ENCODE measurements around the gene R3HDM4. TPM values are rescaled to one million over a fixed set of nuclear protein-coding genes. Genes with fewer than 3 reads are reported as not detected.

The R3HDM4 gene
- total RNA-seq (10 to 100 TPM; 31.6 to 69.2 TPM), polyA plus RNA-seq (100 to 1,000 TPM in 1 of 2 donors, 10 to 100 TPM in 1; 86.1 to 139 TPM)
- long read RNA-seq, donor 1, transcript R3HDM4-201 (8 exons, 1,815 nt), result major isoform, 9 of 10 reads
- long read RNA-seq, donor 1, partial matches to known transcripts, result 0 of 10 reads
- long read RNA-seq, donor 1, other reads (novel, unspliced or antisense), result 0 of 10 reads
- long read RNA-seq, donor 2, transcript R3HDM4-201 (8 exons, 1,815 nt), result major isoform, 5 of 5 reads
- long read RNA-seq, donor 2, partial matches to known transcripts, result 0 of 5 reads
- long read RNA-seq, donor 2, other reads (novel, unspliced or antisense), result 0 of 5 reads
- long read RNA-seq, donor 3, partial matches to known transcripts, result 0 of 4 reads
- long read RNA-seq, donor 3, other reads (novel, unspliced or antisense), result 0 of 4 reads
- long read RNA-seq, donor 4, transcript R3HDM4-201 (8 exons, 1,815 nt), result major isoform, 11 of 11 reads
- long read RNA-seq, donor 4, partial matches to known transcripts, result 0 of 11 reads
- long read RNA-seq, donor 4, other reads (novel, unspliced or antisense), result 0 of 11 reads
- long read RNA-seq, donor 5, transcript R3HDM4-201 (8 exons, 1,815 nt), result major isoform, 12 of 13 reads
- long read RNA-seq, donor 5, partial matches to known transcripts, result 0 of 13 reads
- long read RNA-seq, donor 5, other reads (novel, unspliced or antisense), result 0 of 13 reads

DNA sequence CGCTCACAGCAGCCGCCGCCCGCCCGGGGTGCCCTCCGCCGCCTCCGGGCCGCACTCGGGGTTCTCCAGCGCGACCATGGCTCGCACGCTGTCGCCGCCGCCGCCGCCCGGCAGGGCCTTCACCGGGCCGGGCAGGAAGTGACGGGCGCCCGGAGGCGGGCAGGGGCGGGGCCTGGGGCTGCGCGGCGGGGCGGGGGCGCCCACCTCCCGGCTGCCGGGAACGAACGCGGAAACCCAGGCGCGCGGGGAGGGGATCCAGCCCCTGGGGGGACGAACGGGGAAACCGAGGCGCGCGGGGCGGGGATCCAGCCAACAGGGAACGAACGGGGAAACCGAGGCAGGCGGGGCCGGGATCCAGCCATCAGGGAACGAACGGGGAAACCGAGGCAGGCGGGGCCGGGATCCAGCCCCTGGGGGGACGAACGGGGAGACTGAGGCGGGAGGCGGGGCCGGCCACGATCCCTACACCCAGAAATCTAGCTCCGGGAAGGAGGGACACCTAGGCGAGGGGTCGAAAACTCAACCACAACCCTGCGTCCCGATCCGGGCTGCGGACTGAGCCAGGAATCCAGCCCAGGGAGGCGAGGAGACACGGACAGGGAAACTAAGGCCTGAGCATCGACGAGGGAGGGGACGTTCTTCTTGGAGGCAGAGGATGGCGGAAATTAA is at the start of gene R3HDM4:
R3HDM4 (minus strand) TSS at position 140 of the 669 bp plus-strand sequence; CDS start at position 78, 62 bp downstream.
- H3K9me3 ChIP-seq (ENCODE audit: control insufficient read depth in 4 of 4, insufficient read depth in 3 of 4, low read length in 3 of 4), result no peaks in the 10 kb centered on the region
- H3K36me3 ChIP-seq (ENCODE audit: control insufficient read depth in 4 of 4, insufficient read depth in 4 of 4, low read length in 4 of 4), result no peaks in the 10 kb centered on the region
- H3K27ac ChIP-seq (ENCODE audit: low read depth in 1 of 2, low read length in 1 of 2), result peak within 1 kb of the TSS; percentile 71 to 95
- ATAC-seq (ENCODE audit: insufficient read depth, low FRiP score), result peak; percentile 65
- peak; percentile 68 to 83 (median 75) for DNase-seq
- 1% methylated on average over 52 to 76 of the region's 76 CpGs for WGBS, 2 donors
- H3K9ac ChIP-seq (ENCODE audit: insufficient read depth in 1 of 2, low read length in 2 of 2), result peak within 1 kb of the TSS; percentile 25 to 93
- peak within 1 kb of the TSS; percentile 88 for H3K4me3 ChIP-seq
- TF ChIP-seq, protein P1, sequence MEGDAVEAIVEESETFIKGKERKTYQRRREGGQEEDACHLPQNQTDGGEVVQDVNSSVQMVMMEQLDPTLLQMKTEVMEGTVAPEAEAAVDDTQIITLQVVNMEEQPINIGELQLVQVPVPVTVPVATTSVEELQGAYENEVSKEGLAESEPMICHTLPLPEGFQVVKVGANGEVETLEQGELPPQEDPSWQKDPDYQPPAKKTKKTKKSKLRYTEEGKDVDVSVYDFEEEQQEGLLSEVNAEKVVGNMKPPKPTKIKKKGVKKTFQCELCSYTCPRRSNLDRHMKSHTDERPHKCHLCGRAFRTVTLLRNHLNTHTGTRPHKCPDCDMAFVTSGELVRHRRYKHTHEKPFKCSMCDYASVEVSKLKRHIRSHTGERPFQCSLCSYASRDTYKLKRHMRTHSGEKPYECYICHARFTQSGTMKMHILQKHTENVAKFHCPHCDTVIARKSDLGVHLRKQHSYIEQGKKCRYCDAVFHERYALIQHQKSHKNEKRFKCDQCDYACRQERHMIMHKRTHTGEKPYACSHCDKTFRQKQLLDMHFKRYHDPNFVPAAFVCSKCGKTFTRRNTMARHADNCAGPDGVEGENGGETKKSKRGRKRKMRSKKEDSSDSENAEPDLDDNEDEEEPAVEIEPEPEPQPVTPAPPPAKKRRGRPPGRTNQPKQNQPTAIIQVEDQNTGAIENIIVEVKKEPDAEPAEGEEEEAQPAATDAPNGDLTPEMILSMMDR (IDR thresholded peaks at IDR 0.05; ENCODE audit: control extremely low read depth, extremely low read depth), result no peak
- H3K4me1 ChIP-seq (ENCODE audit: control insufficient read depth in 5 of 5, insufficient read depth in 5 of 5, low read length in 5 of 5), result peaks cover 0 to 15% (median 2%) of the 10 kb centered on the region in 5 donors
- peaks cover 6 to 8% (median 6%) of the 10 kb centered on the region in 3 donors for H3K27me3 ChIP-seq (ENCODE audit: control insufficient read depth in 3 of 3, insufficient read depth in 3 of 3, low read length in 2 of 3)

DNA sequence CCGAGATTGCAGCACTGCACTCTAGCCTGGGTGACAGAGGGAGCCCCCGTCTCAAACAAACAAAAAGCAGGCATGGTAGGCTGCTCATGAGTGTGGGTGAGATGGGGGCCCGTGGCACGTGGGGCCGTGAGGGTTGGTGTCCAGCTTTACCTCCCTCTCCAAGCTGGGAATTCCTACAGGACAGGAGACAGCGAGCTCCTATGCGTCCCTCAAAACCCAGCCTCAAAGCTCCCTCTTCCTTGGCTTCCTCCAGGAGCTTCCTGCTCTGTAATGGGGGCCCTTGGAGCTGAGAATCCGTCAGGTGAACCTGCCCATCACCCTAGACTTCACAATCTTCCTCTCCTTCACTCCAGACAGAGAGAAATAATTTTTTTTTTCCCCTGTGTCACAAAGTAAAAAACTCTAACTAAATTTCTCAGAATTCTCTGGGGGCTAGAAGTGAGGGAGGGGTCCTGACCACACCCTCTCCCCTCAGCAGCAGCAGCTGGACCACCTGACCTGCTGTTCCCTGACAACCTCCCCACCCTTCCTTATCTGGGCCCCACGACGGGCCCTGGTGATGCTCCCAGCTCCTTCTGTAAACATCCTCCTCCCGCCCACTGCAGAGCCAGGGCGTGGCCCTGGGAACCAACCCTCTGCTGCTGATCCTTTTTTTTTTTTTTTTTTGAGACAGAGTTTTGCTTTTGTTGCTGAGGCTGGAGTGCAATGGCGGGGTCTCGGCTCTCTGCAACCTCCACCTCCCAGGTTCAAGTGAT is 49.0 kb upstream of the R3HDM4 start:
- Histone ChIP-seq H3K27me3 (ENCODE audit: control insufficient read depth in 3 of 3, insufficient read depth in 3 of 3, low read length in 2 of 3) (no peaks in the 10 kb centered on the region), H3K9me3 (ENCODE audit: control insufficient read depth in 4 of 4, insufficient read depth in 3 of 4, low read length in 3 of 4) (peaks cover 0 to 2% (median under 1%) of the 10 kb centered on the region in 4 donors), H3K36me3 (ENCODE audit: control insufficient read depth in 4 of 4, insufficient read depth in 4 of 4, low read length in 4 of 4) (peaks cover 9 to 24% (median 19%) of the 10 kb centered on the region in 4 donors), H3K27ac (ENCODE audit: low read depth in 1 of 2, low read length in 1 of 2) (no peak overlapping the region), H3K4me1 (ENCODE audit: control insufficient read depth in 5 of 5, insufficient read depth in 5 of 5, low read length in 5 of 5) (peaks cover 0 to 20% (median 6%) of the 10 kb centered on the region in 5 donors), H3K4me3 (no peak overlapping the region), H3K9ac (ENCODE audit: insufficient read depth in 1 of 2, low read length in 2 of 2) (peak overlapping the region in 1 of 2 donors; percentile 32)
- ATAC-seq (ENCODE audit: insufficient read depth, low FRiP score), result no peak
- 62 to 79% methylated on average over 14 of the region's 14 CpGs for WGBS, 2 donors
- TF ChIP-seq, protein P1 (IDR thresholded peaks at IDR 0.05; ENCODE audit: control extremely low read depth, extremely low read depth), result no peak
- DNase-seq, result peak; percentile 46 to 71 (median 66)

DNA sequence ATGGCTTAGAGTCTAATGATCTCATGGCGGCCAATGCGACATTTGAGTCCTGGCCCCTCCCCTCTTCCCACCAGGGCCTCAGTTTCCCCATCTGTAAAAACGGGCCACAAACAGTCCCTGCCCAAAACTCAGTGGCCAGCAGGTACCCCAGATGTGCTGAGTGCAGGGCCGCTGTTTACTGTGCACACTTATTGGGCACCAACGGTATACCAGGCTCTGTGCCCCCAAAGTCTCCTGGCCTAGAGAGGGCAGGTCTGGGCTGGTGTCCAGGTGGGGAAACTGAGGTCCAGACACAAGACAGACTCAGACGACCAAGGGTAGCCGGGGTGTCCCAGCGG is 47.6 kb upstream of the R3HDM4 start:
- whole genome bisulfite sequencing, 2 donors, result 75 to 78% methylated on average over 8 of the region's 8 CpGs
- ATAC-seq (ENCODE audit: insufficient read depth, low FRiP score) (no peak), DNase-seq (no peak)
- peaks cover 0 to 32% (median 9%) of the 10 kb centered on the region in 5 donors for H3K4me1 ChIP-seq (ENCODE audit: control insufficient read depth in 5 of 5, insufficient read depth in 5 of 5, low read length in 5 of 5)
- no peak overlapping the region for H3K27ac ChIP-seq (ENCODE audit: low read depth in 1 of 2, low read length in 1 of 2)
- no peak overlapping the region for H3K4me3 ChIP-seq
- peaks cover 4 to 16% (median 13%) of the 10 kb centered on the region in 4 donors for H3K36me3 ChIP-seq (ENCODE audit: control insufficient read depth in 4 of 4, insufficient read depth in 4 of 4, low read length in 4 of 4)
- TF ChIP-seq, protein P1 (IDR thresholded peaks at IDR 0.05; ENCODE audit: control extremely low read depth, extremely low read depth), result no peak
- peaks cover 0 to 2% (median 0%) of the 10 kb centered on the region in 4 donors for H3K9me3 ChIP-seq (ENCODE audit: control insufficient read depth in 4 of 4, insufficient read depth in 3 of 4, low read length in 3 of 4)
- no peak overlapping the region for H3K9ac ChIP-seq (ENCODE audit: insufficient read depth in 1 of 2, low read length in 2 of 2)
- H3K27me3 ChIP-seq (ENCODE audit: control insufficient read depth in 3 of 3, insufficient read depth in 3 of 3, low read length in 2 of 3), result no peaks in the 10 kb centered on the region
